ENCODE measurements around the gene SV2B. TPM values are rescaled to one million over a fixed set of nuclear protein-coding genes. Genes with fewer than 3 reads are reported as not detected.

The SV2B gene
- total RNA-seq, 2 donors from 2014 or later = 6.5 to 8.8 TPM

- no peaks in the 10 kb centered on the region for H3K36me3 ChIP-seq (ENCODE audit: control insufficient read depth, insufficient read depth, low read length)
- no peak for TF ChIP-seq CTCF (conservative IDR thresholded peaks at IDR 0.05)
- no peak overlapping the region for H3K9ac ChIP-seq (ENCODE audit: extremely low read depth, low read length, poor library complexity, severe bottlenecking)
- WGBS, 2 experiments (ENCODE audit: insufficient coverage in 1 of 2, insufficient read length in 1 of 2) = 82 to 90% methylated on average over 3 of the region's 3 CpGs
- Mint-ChIP-seq H3K36me3 (ENCODE audit: low read depth) (no peaks in the 10 kb centered on the region), H3K4me1 (no peaks in the 10 kb centered on the region), H3K9me3 (no peaks in the 10 kb centered on the region), H3K4me3 (no peak overlapping the region), H3K27me3 (ENCODE audit: insufficient read depth) (peaks cover 2% of the 10 kb centered on the region), H3K27ac (no peak overlapping the region)
- no peak overlapping the region for H3K27ac ChIP-seq (ENCODE audit: low read depth, low read length)
- H3K9me3 ChIP-seq (ENCODE audit: control insufficient read depth, low read length) = no peaks in the 10 kb centered on the region
- no peaks in the 10 kb centered on the region for H3K4me1 ChIP-seq (ENCODE audit: control insufficient read depth, insufficient read depth, low read length)
- H3K4me3 ChIP-seq (ENCODE audit: low read length) = no peak overlapping the region
- no peak for DNase-seq
- no peaks in the 10 kb centered on the region for H3K27me3 ChIP-seq (ENCODE audit: control insufficient read depth, insufficient read depth, low read length, poor library complexity, severe bottlenecking)
Observed at GRCh38 chr15:91335702-91336101, 235.6 kb downstream of the SV2B start.

DNA sequence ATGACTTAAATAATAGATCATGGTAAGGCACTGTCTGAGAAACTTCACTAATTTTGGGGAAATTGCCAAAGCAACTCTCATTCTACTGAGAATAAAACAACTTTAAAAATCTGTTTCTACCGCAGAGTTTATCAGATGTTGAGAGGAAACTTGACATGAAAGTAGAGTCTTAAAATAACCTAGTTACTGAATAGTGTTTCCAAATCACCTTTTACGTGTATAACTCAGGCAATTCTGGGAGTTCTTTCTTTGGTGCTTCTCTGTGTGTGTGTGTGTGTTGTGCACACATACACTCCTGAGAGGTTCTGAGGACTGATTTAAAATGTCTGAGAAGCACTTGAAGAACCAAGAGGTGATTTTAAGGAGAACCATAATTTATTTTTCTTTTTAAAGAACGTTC is 236.6 kb downstream of the SV2B start:
- Mint-ChIP-seq H3K36me3 (ENCODE audit: low read depth) (no peaks in the 10 kb centered on the region), H3K27me3 (ENCODE audit: insufficient read depth) (peaks cover 2% of the 10 kb centered on the region), H3K27ac (no peak overlapping the region), H3K4me1 (no peaks in the 10 kb centered on the region), H3K9me3 (no peaks in the 10 kb centered on the region), H3K4me3 (no peak overlapping the region)
- Histone ChIP-seq H3K4me1 (ENCODE audit: control insufficient read depth, insufficient read depth, low read length) (no peaks in the 10 kb centered on the region), H3K27ac (ENCODE audit: low read depth, low read length) (no peak overlapping the region), H3K9ac (ENCODE audit: extremely low read depth, low read length, poor library complexity, severe bottlenecking) (no peak overlapping the region), H3K9me3 (ENCODE audit: control insufficient read depth, low read length) (no peaks in the 10 kb centered on the region), H3K36me3 (ENCODE audit: control insufficient read depth, insufficient read depth, low read length) (no peaks in the 10 kb centered on the region), H3K27me3 (ENCODE audit: control insufficient read depth, insufficient read depth, low read length, poor library complexity, severe bottlenecking) (no peaks in the 10 kb centered on the region), H3K4me3 (ENCODE audit: low read length) (no peak overlapping the region)
- no peak for DNase-seq
- no peak for TF ChIP-seq CTCF (conservative IDR thresholded peaks at IDR 0.05)
- WGBS, 2 experiments (ENCODE audit: insufficient coverage in 1 of 2, insufficient read length in 1 of 2) = 96 to 100% methylated on average over 1 to 3 of the region's 3 CpGs

GRCh38 chr15:91338766-91339165 is 238.7 kb downstream of the SV2B start:
- 38 to 63% methylated on average over 2 to 3 of the region's 3 CpGs for WGBS, 2 experiments (ENCODE audit: insufficient coverage in 1 of 2, insufficient read length in 1 of 2)
- no peak for TF ChIP-seq CTCF (conservative IDR thresholded peaks at IDR 0.05)
- Mint-ChIP-seq H3K36me3 (ENCODE audit: low read depth) (no peaks in the 10 kb centered on the region), H3K9me3 (no peaks in the 10 kb centered on the region), H3K27me3 (ENCODE audit: insufficient read depth) (peaks cover 2% of the 10 kb centered on the region), H3K4me1 (no peaks in the 10 kb centered on the region), H3K27ac (no peak overlapping the region), H3K4me3 (no peak overlapping the region)
- Histone ChIP-seq H3K4me1 (ENCODE audit: control insufficient read depth, insufficient read depth, low read length) (no peaks in the 10 kb centered on the region), H3K4me3 (ENCODE audit: low read length) (no peak overlapping the region), H3K36me3 (ENCODE audit: control insufficient read depth, insufficient read depth, low read length) (no peaks in the 10 kb centered on the region), H3K27ac (ENCODE audit: low read depth, low read length) (no peak overlapping the region), H3K9me3 (ENCODE audit: control insufficient read depth, low read length) (no peaks in the 10 kb centered on the region), H3K9ac (ENCODE audit: extremely low read depth, low read length, poor library complexity, severe bottlenecking) (no peak overlapping the region), H3K27me3 (ENCODE audit: control insufficient read depth, insufficient read depth, low read length, poor library complexity, severe bottlenecking) (no peaks in the 10 kb centered on the region)
- peak; percentile 84 for DNase-seq
